Endothelial cell of umbilical vein (primary cell): ENCODE results near the gene WDFY2. TPM values are rescaled to one million over a fixed set of nuclear protein-coding genes. Genes with fewer than 3 reads are reported as not detected.

ENCODE experiments used
- BruUV-seq: library from RNA; stranded (reverse); fragments of 400-500 nt; replicated peaks from 2 replicates; lab custom pipeline; 2021; lab: Mats Ljungman, UMichigan
- CTCF ChIA-PET: fragments of 300-600, 350-600 bp; sonication (Branson Sonifier 250); formaldehyde crosslinking; loops from one replicate; lab custom pipeline; 2021; ENCODE audit warnings: antibody characterized with exemption, inconsistent platforms; lab: Charles Lee
- POLR2A ChIA-PET: fragments of 300-600, 350-600 bp; sonication (Branson Sonifier 250); formaldehyde crosslinking; loops from one replicate; lab custom pipeline; 2021; ENCODE audit warnings: antibody characterized with exemption, inconsistent platforms; lab: Charles Lee
- DNase-seq: peaks from one replicate; pipeline ENCODE4 v3.0.0-alpha.2; 2011; ENCODE audit warnings: low read depth, low spot score
- FAIRE-seq: peaks from 2 replicates; lab custom pipeline; 2011; peaks lifted over from hg19 to GRCh38; lab: Jason Lieb, UNC
- H2AFZ ChIP-seq: 2 replicates; pipeline ENCODE4 v1.6.0; 2012; ENCODE audit warnings: low read depth, low read length, control low read depth, inconsistent platforms
- H3K27ac ChIP-seq: 2 replicates; pipeline ENCODE4 v1.5.1; 2011; ENCODE audit warnings: low read depth, mild to moderate bottlenecking, control low read depth, low read length, moderate library complexity; ENCODE audit not compliant: insufficient read depth
- H3K27me3 ChIP-seq, 2 experiments: 2 replicates each; pipeline versions ENCODE4 v1.6.0 to v1.6.1; 2011; ENCODE audit warnings: low read length in 2 of 2, mixed read lengths in 1 of 2; ENCODE audit not compliant: control insufficient read depth in 2 of 2, insufficient read depth in 2 of 2
- H3K36me3 ChIP-seq, 2 experiments: 2 replicates in 1 of 2; 3 replicates in 1 of 2; pipeline ENCODE4 v1.5.1; 2011; ENCODE audit warnings: low read length in 2 of 2, mild to moderate bottlenecking in 1 of 2, moderate library complexity in 1 of 2; ENCODE audit not compliant: control insufficient read depth in 2 of 2, insufficient read depth in 2 of 2; ENCODE audit errors: extremely low read depth in 1 of 2
- H3K4me1 ChIP-seq: 3 replicates; pipeline ENCODE4 v1.5.1; 2011; ENCODE audit warnings: mild to moderate bottlenecking, low read length; ENCODE audit not compliant: control insufficient read depth, insufficient read depth; ENCODE audit errors: extremely low read depth
- H3K4me2 ChIP-seq: 2 replicates; pipeline ENCODE4 v1.6.1; 2011; ENCODE audit warnings: low read length, control low read depth, mixed read lengths; ENCODE audit not compliant: insufficient read depth
- H3K4me3 ChIP-seq, 3 experiments: fragments of 200-600 bp in 1 of 3; sonication (generic), shearing (Covaris generic) in 1 of 3; replicated peaks in 1 of 3; 2 replicates each; pipeline ENCODE4 v1.5.1; 2011 to 2016; ENCODE audit warnings: control low read depth in 3 of 3, low read length in 3 of 3, mild to moderate bottlenecking in 2 of 3, inconsistent platforms in 1 of 3, low read depth in 1 of 3, moderate library complexity in 1 of 3; ENCODE audit not compliant: insufficient read depth in 1 of 3
- H3K79me2 ChIP-seq: 2 replicates; pipeline ENCODE4 v1.6.0; 2012; ENCODE audit warnings: low read length, inconsistent platforms; ENCODE audit not compliant: control insufficient read depth, insufficient read depth
- H3K9ac ChIP-seq: replicated peaks from 2 replicates; pipeline ENCODE3; 2011; ENCODE audit warnings: low read length, control low read depth; ENCODE audit not compliant: insufficient read depth; ENCODE audit errors: extremely low read depth
- H3K9me1 ChIP-seq: replicated peaks from 3 replicates; pipeline ENCODE4 v1.6.0; 2011; ENCODE audit warnings: mild to moderate bottlenecking, low read length; ENCODE audit not compliant: control insufficient read depth, insufficient read depth; ENCODE audit errors: extremely low read depth
- H3K9me3 ChIP-seq: replicated peaks from 2 replicates; pipeline ENCODE4 v1.5.1; 2012; ENCODE audit warnings: low read length, inconsistent platforms; ENCODE audit not compliant: control insufficient read depth, insufficient read depth
- H4K20me1 ChIP-seq: replicated peaks from 2 replicates; pipeline ENCODE3; 2011; ENCODE audit warnings: mild to moderate bottlenecking, low read length; ENCODE audit not compliant: control insufficient read depth, insufficient read depth; ENCODE audit errors: extremely low read depth
- FOS ChIP-seq: IDR thresholded peaks from 2 replicates; pipeline ENCODE4 v1.6.1; 2011; ENCODE audit warnings: mild to moderate bottlenecking, low read length, moderate library complexity, borderline replicate concordance; ENCODE audit not compliant: insufficient read depth
- JUN ChIP-seq: IDR thresholded peaks from 2 replicates; pipeline ENCODE4 v1.6.1; 2011; ENCODE audit warnings: borderline replicate concordance, low read depth; ENCODE audit not compliant: insufficient read length, insufficient read depth
- MAX ChIP-seq: IDR thresholded peaks from 2 replicates; pipeline ENCODE4 v1.6.1; 2011; ENCODE audit not compliant: insufficient read depth, insufficient read length
- MYC ChIP-seq: IDR thresholded peaks from one replicate; pipeline ENCODE4 v1.6.1; 2011; ENCODE audit warnings: mild to moderate bottlenecking, low read depth, low read length
- POLR2A ChIP-seq: IDR thresholded peaks from 2 replicates; pipeline ENCODE4 v1.6.1; 2012; ENCODE audit warnings: low read depth, mild to moderate bottlenecking, control low read depth, low read length
- POLR2AphosphoS5 ChIP-seq: IDR thresholded peaks from 2 replicates; pipeline ENCODE4 v1.6.1; 2012; ENCODE audit warnings: low read depth, mild to moderate bottlenecking, control low read depth, low read length, moderate library complexity; ENCODE audit not compliant: insufficient read depth
- dilution Hi-C: fragments of 300-500 bp; cut with MboI; formaldehyde crosslinking; loops from one replicate; pipeline ENCODE4 v1.15.0; 2019; ENCODE audit warnings: low sequenced_read_pairs; ENCODE audit not compliant: extremely low pct_ligation_motif_present
- intact Hi-C: fragments of 100-400 bp; cut with micrococcal nuclease; formaldehyde crosslinking; loops from one replicate; pipeline ENCODE4 v1.10.0; 2022
- polyA plus RNA-seq, 4 experiments: library from polyadenylated mRNA; depleted of rRNA in 3 of 4; stranded (reverse) in 3 of 4; unstranded in 1 of 4; fragments of >200 nt; gene quantifications; 2 replicates each; pipeline versions ENCODE4 v1.2.1 to v1.2.3, GENCODE V29; 2011 to 2012; ENCODE audit warnings: missing spikeins in 1 of 4
- total RNA-seq: library from RNA; stranded (reverse); gene quantifications from 2 replicates; pipeline ENCODE4 v1.2.3, GENCODE V29; 2021

Gene WDFY2
- total and polyA plus RNA-seq, 2 donors (not counting 3 experiments of a cell fraction or from before 2014, with no cell fraction given), result 2.1 to 5.5 TPM

- CTCF ChIA-PET, result interaction anchor here (0.8 kb wide), 1 partner anchor 593 kb away, joined by 3 read pairs; no protein-coding TSS in a partner anchor
- H3K9me3 ChIP-seq, result no peaks in the 10 kb centered on the region
- no peaks in the 10 kb centered on the region for H3K36me3 ChIP-seq
- H3K27me3 ChIP-seq, result no peaks in the 10 kb centered on the region
- no peak overlapping the region for H3K4me3 ChIP-seq
- intact Hi-C loops, result no loop called here
- no peak overlapping the region for H3K9ac ChIP-seq
- H3K4me1 ChIP-seq, result no peaks in the 10 kb centered on the region
- H3K79me2 ChIP-seq, result no peaks in the 10 kb centered on the region
- no peak for FAIRE-seq
- no TSS peak for BruUV-seq
- DNase-seq, result no peak
- H3K9me1 ChIP-seq, result no peaks in the 10 kb centered on the region
- POLR2A ChIA-PET, result no interaction called here
- no peak overlapping the region for H3K27ac ChIP-seq
- H2AFZ ChIP-seq, result no peak overlapping the region
- H4K20me1 ChIP-seq, result no peaks in the 10 kb centered on the region
- dilution Hi-C loops, result no loop called here
- H3K4me2 ChIP-seq, result no peak overlapping the region
- TF ChIP-seq FOS (no peak), JUN (no peak), MAX (no peak), POLR2A (no peak)
These were observed 133.6 kb downstream of the WDFY2 start for GRCh38 chr13:51717786-51718398.

GRCh38 chr13:51719394-51719793, 135.1 kb downstream of the WDFY2 start:
- Histone ChIP-seq H2AFZ (no peak overlapping the region), H3K9me3 (no peaks in the 10 kb centered on the region), H3K36me3 (no peaks in the 10 kb centered on the region), H3K4me3 (no peak overlapping the region), H3K27me3 (no peaks in the 10 kb centered on the region), H3K9me1 (no peaks in the 10 kb centered on the region), H3K4me2 (no peak overlapping the region), H3K27ac (no peak overlapping the region), H4K20me1 (no peaks in the 10 kb centered on the region), H3K9ac (no peak overlapping the region), H3K4me1 (no peaks in the 10 kb centered on the region), H3K79me2 (no peaks in the 10 kb centered on the region)
- no peak for FAIRE-seq
- dilution Hi-C loops, result no loop called here
- intact Hi-C loops, result no loop called here
- ChIA-PET POLR2A (no interaction called here), CTCF (no interaction called here)
- DNase-seq, result no peak
- BruUV-seq, result no TSS peak
- TF ChIP-seq FOS, result no peak
- no peak for TF ChIP-seq MYC
- no peak for TF ChIP-seq MAX
- TF ChIP-seq POLR2AphosphoS5, result no peak
